ENCODE measurements around the gene EDDM13. TPM values are rescaled to one million over a fixed set of nuclear protein-coding genes. Genes with fewer than 3 reads are reported as not detected.
"Not testable (repeated sequence)": the region's sequence is repeated elsewhere in the genome, so short reads cannot be mapped to it uniquely, and the experiment has no call there.

EDDM13 gene
- total and polyA plus RNA-seq, 10 donors = 0.71 to 1.2 (median 1.1) TPM; not detected in 7

DNA sequence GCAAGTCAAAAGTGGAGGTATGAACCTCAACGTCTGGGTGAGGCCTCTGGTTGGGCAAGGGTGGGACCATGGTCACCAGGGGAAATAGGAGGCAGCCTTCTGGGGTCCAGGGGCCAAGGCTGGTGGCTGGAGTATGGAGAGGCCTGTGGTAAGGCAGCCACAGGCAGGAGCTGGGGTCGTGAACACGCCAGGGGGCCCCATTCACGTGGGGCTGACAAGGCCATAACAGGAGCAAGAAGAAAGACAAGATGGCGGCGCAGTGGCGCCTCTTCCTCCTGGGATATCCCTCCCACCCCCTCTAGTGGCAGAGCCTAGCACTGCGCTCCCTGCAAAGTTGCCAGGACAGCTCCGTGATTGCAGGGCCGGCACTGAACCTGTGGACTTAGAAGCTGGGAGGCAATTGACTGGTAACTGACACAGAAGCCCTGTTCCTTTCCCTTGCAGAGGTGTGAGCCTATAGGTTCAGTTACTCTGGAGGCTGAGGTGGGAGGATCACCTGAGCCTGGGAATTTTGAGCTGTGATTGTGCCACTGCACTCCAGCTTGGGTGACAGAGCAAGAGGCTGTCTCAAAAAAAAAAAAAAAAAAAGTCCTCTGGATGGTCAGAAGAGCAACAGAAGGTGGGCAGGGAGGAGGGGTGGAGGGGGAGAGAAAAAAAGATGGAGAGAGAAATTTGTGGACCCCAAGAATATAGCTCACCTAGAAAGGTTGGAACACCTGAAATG lies 19.7 kb upstream of the EDDM13 start:
- no peaks in the 10 kb centered on the region for H3K4me1 ChIP-seq
- H3K9me3 ChIP-seq = no peaks in the 10 kb centered on the region
- H3K27me3 ChIP-seq (replicated peaks in 1 of 7) = no peaks in the 10 kb centered on the region
- no peaks in the 10 kb centered on the region for H3K36me3 ChIP-seq
- 26 to 49% (median 44%) methylated on average over 8 to 10 of the region's 10 CpGs for WGBS, 5 donors
- peak; percentile 92 for DNase-seq
- TF ChIP-seq POLR2AphosphoS5 (IDR thresholded peaks at IDR 0.05) = peak in 1 of 3 donors; percentile 9
- no peak for TF ChIP-seq POLR2A (IDR thresholded peaks at IDR 0.05)
- TF ChIP-seq, protein P1, sequence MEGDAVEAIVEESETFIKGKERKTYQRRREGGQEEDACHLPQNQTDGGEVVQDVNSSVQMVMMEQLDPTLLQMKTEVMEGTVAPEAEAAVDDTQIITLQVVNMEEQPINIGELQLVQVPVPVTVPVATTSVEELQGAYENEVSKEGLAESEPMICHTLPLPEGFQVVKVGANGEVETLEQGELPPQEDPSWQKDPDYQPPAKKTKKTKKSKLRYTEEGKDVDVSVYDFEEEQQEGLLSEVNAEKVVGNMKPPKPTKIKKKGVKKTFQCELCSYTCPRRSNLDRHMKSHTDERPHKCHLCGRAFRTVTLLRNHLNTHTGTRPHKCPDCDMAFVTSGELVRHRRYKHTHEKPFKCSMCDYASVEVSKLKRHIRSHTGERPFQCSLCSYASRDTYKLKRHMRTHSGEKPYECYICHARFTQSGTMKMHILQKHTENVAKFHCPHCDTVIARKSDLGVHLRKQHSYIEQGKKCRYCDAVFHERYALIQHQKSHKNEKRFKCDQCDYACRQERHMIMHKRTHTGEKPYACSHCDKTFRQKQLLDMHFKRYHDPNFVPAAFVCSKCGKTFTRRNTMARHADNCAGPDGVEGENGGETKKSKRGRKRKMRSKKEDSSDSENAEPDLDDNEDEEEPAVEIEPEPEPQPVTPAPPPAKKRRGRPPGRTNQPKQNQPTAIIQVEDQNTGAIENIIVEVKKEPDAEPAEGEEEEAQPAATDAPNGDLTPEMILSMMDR (IDR thresholded peaks at IDR 0.05 in 8 of 11, conservative IDR thresholded peaks at IDR 0.05 in 3 of 11) = peak; percentile 55 to 88 (median 81)
- intact Hi-C loops (cut with DNase I; ENCODE audit: low total_unique reads) = loop anchor here (5.0 to 10.0 kb wide), 2 partner anchors 79 to 178 kb away; no protein-coding TSS in a partner anchor
- no peak overlapping the region for H3K4me3 ChIP-seq
- H3K27ac ChIP-seq = no peak overlapping the region

DNA sequence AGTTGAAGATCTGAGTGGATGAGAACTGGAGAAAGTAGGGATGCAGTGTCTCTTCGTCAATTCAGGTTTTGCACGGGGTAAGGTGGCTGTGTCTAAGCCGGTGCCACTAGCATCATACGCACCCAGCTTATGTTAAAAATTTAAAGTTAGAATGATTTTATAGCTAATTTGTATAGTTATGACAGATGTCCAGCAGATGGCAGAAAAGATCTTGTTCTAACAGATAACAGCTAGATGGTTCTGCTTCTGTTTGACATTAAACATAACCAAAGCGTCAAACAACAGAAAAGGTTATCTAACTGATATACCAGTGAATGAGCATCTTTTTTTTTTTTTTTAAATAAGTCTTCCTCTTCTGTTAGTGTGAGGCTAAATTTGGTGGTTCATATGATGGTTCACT lies 18.8 kb upstream of the EDDM13 start:
- WGBS, 5 donors = 48 to 68% (median 53%) methylated on average over 5 of the region's 5 CpGs
- Histone ChIP-seq H3K4me1 (no peaks in the 10 kb centered on the region), H3K27me3 (replicated peaks in 1 of 7) (no peaks in the 10 kb centered on the region), H3K9me3 (no peaks in the 10 kb centered on the region), H3K27ac (no peak overlapping the region), H3K36me3 (no peaks in the 10 kb centered on the region), H3K4me3 (no peak overlapping the region)
- intact Hi-C loops (cut with DNase I; ENCODE audit: low total_unique reads) = loop anchor here (5.0 to 10.0 kb wide), 2 partner anchors 79 to 179 kb away; no protein-coding TSS in a partner anchor
- TF ChIP-seq POLR2A (IDR thresholded peaks at IDR 0.05) = no peak
- TF ChIP-seq, protein P1 (IDR thresholded peaks at IDR 0.05 in 8 of 11, conservative IDR thresholded peaks at IDR 0.05 in 3 of 11) = peak in 6 of 11 experiments; percentile 23 to 47 (median 36)
- DNase-seq = no peak

DNA sequence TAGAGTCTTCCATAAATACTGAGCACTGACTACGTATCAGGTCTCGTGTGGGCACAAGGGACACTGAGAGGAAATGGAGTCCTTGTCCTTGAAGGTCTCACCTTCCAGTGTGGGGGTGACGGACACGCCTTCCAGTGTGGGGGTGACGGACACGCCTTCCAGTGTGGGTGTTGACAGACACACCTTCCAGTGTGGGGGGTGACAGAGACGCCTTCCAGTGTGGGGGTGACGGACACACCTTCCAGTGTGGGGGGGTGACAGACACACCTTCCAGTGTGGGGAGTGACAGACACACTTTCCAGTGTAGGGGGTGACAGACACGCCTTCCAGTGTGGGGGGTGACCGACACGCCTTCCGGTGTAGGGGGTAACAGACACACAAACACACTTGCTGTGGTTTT lies 14.3 kb upstream of the EDDM13 start:
- H3K36me3 ChIP-seq = peaks cover 0 to 5% (median 0%) of the 10 kb centered on the region in 6 donors
- H3K9me3 ChIP-seq = no peaks in the 10 kb centered on the region
- no peaks in the 10 kb centered on the region for H3K27me3 ChIP-seq (replicated peaks in 1 of 7)
- intact Hi-C loops (cut with DNase I; ENCODE audit: low total_unique reads) = loop anchor here (10.0 kb wide), 1 partner anchor 183 kb away; no protein-coding TSS in a partner anchor
- 86 to 96% (median 90%) methylated on average over 12 of the region's 12 CpGs for WGBS, 5 donors
- no peak for DNase-seq
- H3K4me3 ChIP-seq = no peak overlapping the region
- TF ChIP-seq POLR2A (IDR thresholded peaks at IDR 0.05) (no peak), POLR2AphosphoS5 (IDR thresholded peaks at IDR 0.05) (no peak)
- TF ChIP-seq, protein P1 (IDR thresholded peaks at IDR 0.05 in 8 of 11, conservative IDR thresholded peaks at IDR 0.05 in 3 of 11) = no peak
- H3K4me1 ChIP-seq = no peaks in the 10 kb centered on the region
- no peak overlapping the region for H3K27ac ChIP-seq

DNA sequence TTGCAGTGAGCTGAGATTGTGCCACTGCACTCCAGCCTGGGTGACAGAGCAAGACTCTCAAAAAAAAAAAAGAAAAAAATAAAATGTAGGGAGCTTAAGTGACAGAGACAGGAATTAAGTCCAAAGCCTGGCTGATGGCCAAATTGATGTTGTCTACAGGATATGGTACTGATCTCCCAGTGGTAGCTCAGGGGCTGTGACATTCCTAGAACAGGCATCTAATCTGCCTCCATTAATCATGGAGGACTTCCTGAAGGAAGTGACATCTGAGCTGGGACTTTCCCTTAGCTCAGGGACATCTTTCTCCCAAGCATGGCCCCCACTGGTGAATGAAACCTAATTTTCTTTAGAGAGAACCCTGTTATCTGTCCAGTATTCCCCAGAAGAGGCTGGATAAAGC lies 11.4 kb upstream of the EDDM13 start:
- peaks cover 0 to 7% (median 0%) of the 10 kb centered on the region in 6 donors for H3K36me3 ChIP-seq
- no peak for DNase-seq
- no peaks in the 10 kb centered on the region for H3K4me1 ChIP-seq
- no peaks in the 10 kb centered on the region for H3K9me3 ChIP-seq
- no peak overlapping the region for H3K27ac ChIP-seq
- H3K27me3 ChIP-seq (replicated peaks in 1 of 7) = no peaks in the 10 kb centered on the region
- TF ChIP-seq POLR2AphosphoS5 (IDR thresholded peaks at IDR 0.05) (no peak), POLR2A (IDR thresholded peaks at IDR 0.05) (no peak)
- TF ChIP-seq, protein P1 (IDR thresholded peaks at IDR 0.05 in 8 of 11, conservative IDR thresholded peaks at IDR 0.05 in 3 of 11) = no peak
- intact Hi-C loops (cut with DNase I; ENCODE audit: low total_unique reads) = no loop called here
- H3K4me3 ChIP-seq = no peak overlapping the region

DNA sequence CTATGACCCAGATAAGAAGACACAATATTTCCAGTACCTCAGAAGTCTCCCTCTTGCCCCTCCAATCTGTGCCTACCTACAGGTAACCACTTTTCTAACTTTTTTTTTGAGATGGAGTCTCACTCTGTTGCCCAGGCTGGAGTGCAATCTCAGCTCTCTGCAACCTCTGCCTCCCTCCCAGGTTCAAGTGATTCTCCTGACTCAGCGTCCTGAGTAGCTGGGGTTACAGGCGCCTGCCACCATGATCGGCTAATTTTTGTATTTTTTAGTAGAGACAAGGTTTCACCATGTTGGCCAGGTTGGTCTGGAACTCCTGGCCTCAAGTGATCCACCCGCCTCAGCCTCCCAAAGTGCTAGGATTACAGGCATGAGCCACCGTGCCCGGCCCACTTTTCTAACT lies 10.6 kb upstream of the EDDM13 start:
- DNase-seq; H3K9me3 ChIP-seq; H3K36me3 ChIP-seq; H3K4me3 ChIP-seq; H3K4me1 ChIP-seq; intact Hi-C loops (cut with DNase I; ENCODE audit: low total_unique reads); H3K27ac ChIP-seq; H3K27me3 ChIP-seq (replicated peaks in 1 of 7): not testable (repeated sequence)
- 90 to 99% (median 94%) methylated on average over 6 of the region's 6 CpGs for WGBS, 5 donors

Data from spleen (tissue), 11 donors.